ENCODE measurements around the gene ALDH3B2.

ALDH3B2 gene

DNA sequence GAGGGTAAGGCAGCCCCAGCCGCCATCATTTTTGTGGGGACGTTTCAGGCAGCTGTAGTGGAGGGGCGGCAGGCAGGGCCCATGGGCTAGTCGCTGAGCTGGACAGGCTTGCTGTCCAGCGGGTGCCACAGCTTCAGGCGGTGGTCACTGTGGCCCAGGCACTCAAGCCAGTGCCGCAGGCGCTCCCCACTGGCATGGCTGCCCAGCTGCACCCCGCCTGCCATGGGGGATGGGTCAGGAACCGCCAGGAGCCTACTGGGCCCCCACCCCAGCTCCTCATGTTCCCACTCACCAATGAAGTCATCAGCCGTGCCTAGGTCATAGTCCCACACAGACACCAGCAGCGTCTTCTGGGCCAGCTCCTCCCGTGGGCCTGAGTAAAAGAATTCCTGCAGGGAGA, 61.7 kb downstream of the ALDH3B2 start:
- ChIA-PET CTCF (interaction anchor here (0.7 to 1.7 kb wide), 4 partner anchors 16 to 79 kb away, joined by 3 to 5 read pairs (median 3); partner anchors contain the start of gene NUDT8), POLR2A (ENCODE audit: low non-redundant PET) (no interaction called here)
- DNase-seq (ENCODE audit: low spot score) = no peak
- H3K27ac ChIP-seq = peak overlapping the region; percentile 72
- TF ChIP-seq, protein P1, sequence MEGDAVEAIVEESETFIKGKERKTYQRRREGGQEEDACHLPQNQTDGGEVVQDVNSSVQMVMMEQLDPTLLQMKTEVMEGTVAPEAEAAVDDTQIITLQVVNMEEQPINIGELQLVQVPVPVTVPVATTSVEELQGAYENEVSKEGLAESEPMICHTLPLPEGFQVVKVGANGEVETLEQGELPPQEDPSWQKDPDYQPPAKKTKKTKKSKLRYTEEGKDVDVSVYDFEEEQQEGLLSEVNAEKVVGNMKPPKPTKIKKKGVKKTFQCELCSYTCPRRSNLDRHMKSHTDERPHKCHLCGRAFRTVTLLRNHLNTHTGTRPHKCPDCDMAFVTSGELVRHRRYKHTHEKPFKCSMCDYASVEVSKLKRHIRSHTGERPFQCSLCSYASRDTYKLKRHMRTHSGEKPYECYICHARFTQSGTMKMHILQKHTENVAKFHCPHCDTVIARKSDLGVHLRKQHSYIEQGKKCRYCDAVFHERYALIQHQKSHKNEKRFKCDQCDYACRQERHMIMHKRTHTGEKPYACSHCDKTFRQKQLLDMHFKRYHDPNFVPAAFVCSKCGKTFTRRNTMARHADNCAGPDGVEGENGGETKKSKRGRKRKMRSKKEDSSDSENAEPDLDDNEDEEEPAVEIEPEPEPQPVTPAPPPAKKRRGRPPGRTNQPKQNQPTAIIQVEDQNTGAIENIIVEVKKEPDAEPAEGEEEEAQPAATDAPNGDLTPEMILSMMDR (conservative IDR thresholded peaks at IDR 0.05; ENCODE audit: low read depth) = no peak

All from RWPE1 (cell line).